GM18517 (cell line): ENCODE results near the gene CLEC10A.
"Not testable (repeated sequence)": the region's sequence is repeated elsewhere in the genome, so short reads cannot be mapped to it uniquely, and the experiment has no call there.

Source experiments
- ATAC-seq: cut with Tn5 transposase; IDR thresholded peaks from one replicate; pipeline ENCODE4 v1.9.1; 2021; ENCODE audit warnings: mild to moderate bottlenecking, moderate library complexity; ENCODE audit not compliant: unreplicated experiment

CLEC10A gene

GRCh38 chr17:7109461-7110322 lies 29.6 kb upstream of the CLEC10A start:
- no peak for ATAC-seq

- no peak for ATAC-seq
These were observed 28.9 kb upstream of the CLEC10A start for GRCh38 chr17:7108981-7109380.

GRCh38 chr17:7108560-7108925 lies 28.5 kb upstream of the CLEC10A start:
- ATAC-seq: no peak

GRCh38 chr17:7107795-7108559 lies 27.9 kb upstream of the CLEC10A start:
- no peak for ATAC-seq

GRCh38 chr17:7107012-7107754 lies 27.1 kb upstream of the CLEC10A start:
- ATAC-seq: no peak

- ATAC-seq: no peak
These were observed 22.4 kb upstream of the CLEC10A start for GRCh38 chr17:7102421-7102820.

GRCh38 chr17:7101531-7101930 lies 21.5 kb upstream of the CLEC10A start:
- ATAC-seq: no peak

- not testable (repeated sequence) for ATAC-seq
These were observed 20.8 kb upstream of the CLEC10A start for GRCh38 chr17:7100641-7101379.

GRCh38 chr17:7098802-7099459 lies 18.9 kb upstream of the CLEC10A start:
- ATAC-seq: no peak

- ATAC-seq: no peak
These were observed 17.9 kb upstream of the CLEC10A start for GRCh38 chr17:7097940-7098339.

GRCh38 chr17:7095625-7096024 lies 15.6 kb upstream of the CLEC10A start:
- no peak for ATAC-seq

GRCh38 chr17:7094652-7095019 lies 14.6 kb upstream of the CLEC10A start:
- no peak for ATAC-seq

- ATAC-seq: not testable (repeated sequence)
These were observed 11.4 kb upstream of the CLEC10A start for GRCh38 chr17:7091311-7092005.

GRCh38 chr17:7089570-7089969 lies 9.5 kb upstream of the CLEC10A start:
- not testable (repeated sequence) for ATAC-seq

- ATAC-seq: not testable (repeated sequence)
These were observed 8.4 kb upstream of the CLEC10A start for GRCh38 chr17:7088442-7088841.

- no peak for ATAC-seq
These were observed 4.0 kb upstream of the CLEC10A start for GRCh38 chr17:7084088-7084487.

- ATAC-seq: no peak
These were observed 3.5 kb upstream of the CLEC10A start for GRCh38 chr17:7083592-7083991.

GRCh38 chr17:7081341-7082062 lies 1.5 kb upstream of the CLEC10A start:
- no peak for ATAC-seq

- ATAC-seq: no peak
These were observed 498 bp upstream of the CLEC10A start for GRCh38 chr17:7080456-7081041.
